ENCODE results near the gene KSR2. TPM values are rescaled to one million over a fixed set of nuclear protein-coding genes. Genes with fewer than 3 reads are reported as not detected.

KSR2 gene
- total and polyA plus RNA-seq, 10 of the 15 experiments (the other 5 are each of a cell fraction or from before 2014, with no cell fraction given): under 0.01 to 1.5 (median 0.01) TPM; not detected in 3

GRCh38 chr12:118016424-118017264, 47.9 kb upstream of the KSR2 start, which contains the start of gene RFC5 (continued):
- TF ChIP-seq EED (IDR thresholded peaks at IDR 0.05; ENCODE audit: low read depth) (no peak), NFXL1 (IDR thresholded peaks at IDR 0.05; ENCODE audit: borderline replicate concordance) (no peak), ATF7 (IDR thresholded peaks at IDR 0.05; ENCODE audit: low read depth) (no peak), BRCA1 (IDR thresholded peaks at IDR 0.05; ENCODE audit: low read depth, low read length) (peak; percentile 96), MAX (IDR thresholded peaks at IDR 0.05; ENCODE audit: low read depth, low read length) (peak; percentile 44; the same call in 1 of the 2 replicates), RAD21 (IDR thresholded peaks at IDR 0.05; ENCODE audit: insufficient read depth, low read depth, low read length) (no peak), RB1 (IDR thresholded peaks at IDR 0.05; ENCODE audit: borderline replicate concordance) (peak; percentile 99), ETV6 (conservative IDR thresholded peaks at IDR 0.05 in 1 of 2, IDR thresholded peaks at IDR 0.05 in 1 of 2; ENCODE audit: borderline replicate concordance in 1 of 2, low read depth in 1 of 2) (no peak), SIX5 (IDR thresholded peaks at IDR 0.05; ENCODE audit: low read depth, low read length, severe bottlenecking) (no peak), TBL1XR1 (IDR thresholded peaks at IDR 0.05; ENCODE audit: low read depth, low read length) (0 out of 2 replicates have a peak, but pooled peaks have one; percentile 35), SMARCA5 (IDR thresholded peaks at IDR 0.05) (no peak), IKZF2 (IDR thresholded peaks at IDR 0.05) (no peak; a peak in 1 of 4 replicates), CHD1 (IDR thresholded peaks at IDR 0.05; ENCODE audit: low read depth, low read length) (no peak), HDGF (IDR thresholded peaks at IDR 0.05) (0 out of 2 replicates have a peak, but pooled peaks have one; percentile 62), NFYB (IDR thresholded peaks at IDR 0.05; ENCODE audit: insufficient read depth, low read depth, low read length) (no peak), MYC (IDR thresholded peaks at IDR 0.05; ENCODE audit: insufficient read depth, insufficient read length, insufficient replicate concordance, low read length, severe bottlenecking) (no peak), STAT3 (IDR thresholded peaks at IDR 0.05; ENCODE audit: low read depth, low read length) (no peak), ZNF217 (IDR thresholded peaks at IDR 0.05) (no peak), ZBED1 (IDR thresholded peaks at IDR 0.05; ENCODE audit: borderline replicate concordance) (no peak), CHD4 (IDR thresholded peaks at IDR 0.05) (no peak), BACH1 (IDR thresholded peaks at IDR 0.05; ENCODE audit: borderline replicate concordance) (no peak), SIN3A (IDR thresholded peaks at IDR 0.05; ENCODE audit: low read depth, low read length) (peak; percentile 97), SREBF1 (IDR thresholded peaks at IDR 0.05; ENCODE audit: low read length) (no peak)
- TF ChIP-seq, protein P1, sequence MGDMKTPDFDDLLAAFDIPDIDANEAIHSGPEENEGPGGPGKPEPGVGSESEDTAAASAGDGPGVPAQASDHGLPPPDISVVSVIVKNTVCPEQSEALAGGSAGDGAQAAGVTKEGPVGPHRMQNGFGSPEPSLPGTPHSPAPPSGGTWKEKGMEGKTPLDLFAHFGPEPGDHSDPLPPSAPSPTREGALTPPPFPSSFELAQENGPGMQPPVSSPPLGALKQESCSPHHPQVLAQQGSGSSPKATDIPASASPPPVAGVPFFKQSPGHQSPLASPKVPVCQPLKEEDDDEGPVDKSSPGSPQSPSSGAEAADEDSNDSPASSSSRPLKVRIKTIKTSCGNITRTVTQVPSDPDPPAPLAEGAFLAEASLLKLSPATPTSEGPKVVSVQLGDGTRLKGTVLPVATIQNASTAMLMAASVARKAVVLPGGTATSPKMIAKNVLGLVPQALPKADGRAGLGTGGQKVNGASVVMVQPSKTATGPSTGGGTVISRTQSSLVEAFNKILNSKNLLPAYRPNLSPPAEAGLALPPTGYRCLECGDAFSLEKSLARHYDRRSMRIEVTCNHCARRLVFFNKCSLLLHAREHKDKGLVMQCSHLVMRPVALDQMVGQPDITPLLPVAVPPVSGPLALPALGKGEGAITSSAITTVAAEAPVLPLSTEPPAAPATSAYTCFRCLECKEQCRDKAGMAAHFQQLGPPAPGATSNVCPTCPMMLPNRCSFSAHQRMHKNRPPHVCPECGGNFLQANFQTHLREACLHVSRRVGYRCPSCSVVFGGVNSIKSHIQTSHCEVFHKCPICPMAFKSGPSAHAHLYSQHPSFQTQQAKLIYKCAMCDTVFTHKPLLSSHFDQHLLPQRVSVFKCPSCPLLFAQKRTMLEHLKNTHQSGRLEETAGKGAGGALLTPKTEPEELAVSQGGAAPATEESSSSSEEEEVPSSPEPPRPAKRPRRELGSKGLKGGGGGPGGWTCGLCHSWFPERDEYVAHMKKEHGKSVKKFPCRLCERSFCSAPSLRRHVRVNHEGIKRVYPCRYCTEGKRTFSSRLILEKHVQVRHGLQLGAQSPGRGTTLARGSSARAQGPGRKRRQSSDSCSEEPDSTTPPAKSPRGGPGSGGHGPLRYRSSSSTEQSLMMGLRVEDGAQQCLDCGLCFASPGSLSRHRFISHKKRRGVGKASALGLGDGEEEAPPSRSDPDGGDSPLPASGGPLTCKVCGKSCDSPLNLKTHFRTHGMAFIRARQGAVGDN (IDR thresholded peaks at IDR 0.05): no peak
- TF ChIP-seq, protein P2, sequence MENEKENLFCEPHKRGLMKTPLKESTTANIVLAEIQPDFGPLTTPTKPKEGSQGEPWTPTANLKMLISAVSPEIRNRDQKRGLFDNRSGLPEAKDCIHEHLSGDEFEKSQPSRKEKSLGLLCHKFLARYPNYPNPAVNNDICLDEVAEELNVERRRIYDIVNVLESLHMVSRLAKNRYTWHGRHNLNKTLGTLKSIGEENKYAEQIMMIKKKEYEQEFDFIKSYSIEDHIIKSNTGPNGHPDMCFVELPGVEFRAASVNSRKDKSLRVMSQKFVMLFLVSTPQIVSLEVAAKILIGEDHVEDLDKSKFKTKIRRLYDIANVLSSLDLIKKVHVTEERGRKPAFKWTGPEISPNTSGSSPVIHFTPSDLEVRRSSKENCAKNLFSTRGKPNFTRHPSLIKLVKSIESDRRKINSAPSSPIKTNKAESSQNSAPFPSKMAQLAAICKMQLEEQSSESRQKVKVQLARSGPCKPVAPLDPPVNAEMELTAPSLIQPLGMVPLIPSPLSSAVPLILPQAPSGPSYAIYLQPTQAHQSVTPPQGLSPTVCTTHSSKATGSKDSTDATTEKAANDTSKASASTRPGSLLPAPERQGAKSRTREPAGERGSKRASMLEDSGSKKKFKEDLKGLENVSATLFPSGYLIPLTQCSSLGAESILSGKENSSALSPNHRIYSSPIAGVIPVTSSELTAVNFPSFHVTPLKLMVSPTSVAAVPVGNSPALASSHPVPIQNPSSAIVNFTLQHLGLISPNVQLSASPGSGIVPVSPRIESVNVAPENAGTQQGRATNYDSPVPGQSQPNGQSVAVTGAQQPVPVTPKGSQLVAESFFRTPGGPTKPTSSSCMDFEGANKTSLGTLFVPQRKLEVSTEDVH (IDR thresholded peaks at IDR 0.05; ENCODE audit: low read depth, partially characterized antibody): peak; percentile 72

All from GM12878 (cell line).